HL-60 (cell line): Measurements from ENCODE around the gene NAGA.

ENCODE experiments used
- TF ChIP-seq, protein P1 (sequence below): IDR thresholded peaks from one replicate; pipeline ENCODE4 v1.5.1; 2011; ENCODE audit warnings: low read length, control low read depth, inconsistent platforms; ENCODE audit not compliant: insufficient read depth
- TF ChIP-seq, protein P2 (sequence below): IDR thresholded peaks from 2 replicates; pipeline ENCODE4 v1.6.1; 2012; ENCODE audit warnings: low read depth; ENCODE audit not compliant: insufficient replicate concordance

DNA sequence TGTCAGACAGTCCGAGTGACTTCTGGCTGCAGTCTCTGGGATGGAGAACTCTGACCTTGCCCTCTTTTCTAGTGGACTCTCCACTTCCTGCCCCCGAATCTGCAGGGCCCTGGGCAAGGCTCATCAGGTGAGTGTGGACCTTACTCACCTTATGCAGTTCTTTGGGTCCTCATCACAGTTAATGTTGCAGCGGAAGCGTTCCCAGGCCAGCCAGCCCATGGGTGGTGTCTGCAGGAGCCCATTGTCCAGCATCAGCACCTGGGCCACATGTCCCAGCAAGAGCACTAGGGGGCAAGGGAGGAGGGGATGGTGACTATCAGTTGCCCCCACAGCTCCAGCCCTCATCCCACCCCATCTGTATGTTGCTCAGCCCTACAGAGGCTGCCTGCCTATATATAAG lies 2.3 kb downstream of the NAGA start:
- TF ChIP-seq, protein P1, sequence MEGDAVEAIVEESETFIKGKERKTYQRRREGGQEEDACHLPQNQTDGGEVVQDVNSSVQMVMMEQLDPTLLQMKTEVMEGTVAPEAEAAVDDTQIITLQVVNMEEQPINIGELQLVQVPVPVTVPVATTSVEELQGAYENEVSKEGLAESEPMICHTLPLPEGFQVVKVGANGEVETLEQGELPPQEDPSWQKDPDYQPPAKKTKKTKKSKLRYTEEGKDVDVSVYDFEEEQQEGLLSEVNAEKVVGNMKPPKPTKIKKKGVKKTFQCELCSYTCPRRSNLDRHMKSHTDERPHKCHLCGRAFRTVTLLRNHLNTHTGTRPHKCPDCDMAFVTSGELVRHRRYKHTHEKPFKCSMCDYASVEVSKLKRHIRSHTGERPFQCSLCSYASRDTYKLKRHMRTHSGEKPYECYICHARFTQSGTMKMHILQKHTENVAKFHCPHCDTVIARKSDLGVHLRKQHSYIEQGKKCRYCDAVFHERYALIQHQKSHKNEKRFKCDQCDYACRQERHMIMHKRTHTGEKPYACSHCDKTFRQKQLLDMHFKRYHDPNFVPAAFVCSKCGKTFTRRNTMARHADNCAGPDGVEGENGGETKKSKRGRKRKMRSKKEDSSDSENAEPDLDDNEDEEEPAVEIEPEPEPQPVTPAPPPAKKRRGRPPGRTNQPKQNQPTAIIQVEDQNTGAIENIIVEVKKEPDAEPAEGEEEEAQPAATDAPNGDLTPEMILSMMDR = no peak
- TF ChIP-seq, protein P2, sequence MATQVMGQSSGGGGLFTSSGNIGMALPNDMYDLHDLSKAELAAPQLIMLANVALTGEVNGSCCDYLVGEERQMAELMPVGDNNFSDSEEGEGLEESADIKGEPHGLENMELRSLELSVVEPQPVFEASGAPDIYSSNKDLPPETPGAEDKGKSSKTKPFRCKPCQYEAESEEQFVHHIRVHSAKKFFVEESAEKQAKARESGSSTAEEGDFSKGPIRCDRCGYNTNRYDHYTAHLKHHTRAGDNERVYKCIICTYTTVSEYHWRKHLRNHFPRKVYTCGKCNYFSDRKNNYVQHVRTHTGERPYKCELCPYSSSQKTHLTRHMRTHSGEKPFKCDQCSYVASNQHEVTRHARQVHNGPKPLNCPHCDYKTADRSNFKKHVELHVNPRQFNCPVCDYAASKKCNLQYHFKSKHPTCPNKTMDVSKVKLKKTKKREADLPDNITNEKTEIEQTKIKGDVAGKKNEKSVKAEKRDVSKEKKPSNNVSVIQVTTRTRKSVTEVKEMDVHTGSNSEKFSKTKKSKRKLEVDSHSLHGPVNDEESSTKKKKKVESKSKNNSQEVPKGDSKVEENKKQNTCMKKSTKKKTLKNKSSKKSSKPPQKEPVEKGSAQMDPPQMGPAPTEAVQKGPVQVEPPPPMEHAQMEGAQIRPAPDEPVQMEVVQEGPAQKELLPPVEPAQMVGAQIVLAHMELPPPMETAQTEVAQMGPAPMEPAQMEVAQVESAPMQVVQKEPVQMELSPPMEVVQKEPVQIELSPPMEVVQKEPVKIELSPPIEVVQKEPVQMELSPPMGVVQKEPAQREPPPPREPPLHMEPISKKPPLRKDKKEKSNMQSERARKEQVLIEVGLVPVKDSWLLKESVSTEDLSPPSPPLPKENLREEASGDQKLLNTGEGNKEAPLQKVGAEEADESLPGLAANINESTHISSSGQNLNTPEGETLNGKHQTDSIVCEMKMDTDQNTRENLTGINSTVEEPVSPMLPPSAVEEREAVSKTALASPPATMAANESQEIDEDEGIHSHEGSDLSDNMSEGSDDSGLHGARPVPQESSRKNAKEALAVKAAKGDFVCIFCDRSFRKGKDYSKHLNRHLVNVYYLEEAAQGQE = no peak
